Liver (tissue), 9 donors: ENCODE measurements around the gene NAA38. TPM values are rescaled to one million over a fixed set of nuclear protein-coding genes. Genes with fewer than 3 reads are reported as not detected.

ENCODE experiments used
- DNase-seq: peaks from one replicate; pipeline ENCODE4 v3.0.0-alpha.2; 2017; ENCODE audit warnings: low spot score
- H3K27ac ChIP-seq, 2 donors: one replicate each; pipeline ENCODE4 v1.7.0; 2013; ENCODE audit warnings: inconsistent platforms in 2 of 2, low read length in 2 of 2, control low read depth in 1 of 2, low read depth in 1 of 2, mild to moderate bottlenecking in 1 of 2
- H3K27me3 ChIP-seq, 4 donors: one replicate each; pipeline versions ENCODE4 v1.6.1 to v1.7.0; 2013; ENCODE audit warnings: low read length in 3 of 4, inconsistent platforms in 1 of 4, mild to moderate bottlenecking in 1 of 4, moderate library complexity in 1 of 4; ENCODE audit not compliant: control insufficient read depth in 4 of 4, insufficient read depth in 4 of 4
- H3K36me3 ChIP-seq, 4 donors: one replicate each; pipeline versions ENCODE4 v1.6.1 to v1.7.0; 2013; ENCODE audit warnings: low read length in 3 of 4, mild to moderate bottlenecking in 3 of 4, low read depth in 1 of 4, moderate library complexity in 1 of 4; ENCODE audit not compliant: control insufficient read depth in 4 of 4, insufficient read depth in 3 of 4
- H3K4me1 ChIP-seq, 4 donors: one replicate each; pipeline versions ENCODE4 v1.6.1 to v1.7.0; 2013; ENCODE audit warnings: low read length in 3 of 4, mild to moderate bottlenecking in 3 of 4, moderate library complexity in 1 of 4; ENCODE audit not compliant: control insufficient read depth in 4 of 4, insufficient read depth in 4 of 4
- H3K4me3 ChIP-seq, 3 donors: one replicate each; pipeline versions ENCODE4 v1.6.1 to v1.7.0; 2013; ENCODE audit warnings: low read length in 3 of 3, control low read depth in 1 of 3, low read depth in 1 of 3, mild to moderate bottlenecking in 1 of 3
- H3K9ac ChIP-seq, 2 donors: one replicate each; pipeline ENCODE4 v1.7.0; 2013; ENCODE audit warnings: low read length in 2 of 2, mild to moderate bottlenecking in 2 of 2, moderate library complexity in 2 of 2, control low read depth in 1 of 2, low read depth in 1 of 2
- H3K9me3 ChIP-seq, 4 donors: one replicate each; pipeline versions ENCODE4 v1.6.1 to v1.7.0; 2013; ENCODE audit warnings: low read length in 3 of 4; ENCODE audit not compliant: control insufficient read depth in 4 of 4
- EGR1 ChIP-seq, 2 donors: IDR thresholded peaks; 2 replicates each; pipeline ENCODE4 v1.6.1; 2016 to 2018; ENCODE audit warnings: antibody characterized with exemption in 2 of 2, low read depth in 2 of 2
- FOXA1 ChIP-seq: IDR thresholded peaks from 2 replicates; pipeline ENCODE4 v1.6.1; 2016; ENCODE audit warnings: antibody characterized with exemption
- FOXA2 ChIP-seq: IDR thresholded peaks from 2 replicates; pipeline ENCODE4 v1.6.1; 2016; ENCODE audit warnings: antibody characterized with exemption
- HNF4A ChIP-seq, 2 donors: conservative IDR thresholded peaks; 2 replicates each; pipeline ENCODE4 v1.6.1; 2016; ENCODE audit warnings: antibody characterized with exemption in 2 of 2, mild to moderate bottlenecking in 2 of 2
- JUND ChIP-seq, 2 donors: IDR thresholded peaks; 2 replicates each; pipeline ENCODE4 v1.6.1; 2016; ENCODE audit warnings: antibody characterized with exemption in 2 of 2
- NR2F2 ChIP-seq: IDR thresholded peaks from 2 replicates; pipeline ENCODE4 v1.6.1; 2016; ENCODE audit warnings: antibody characterized with exemption
- RAD21 ChIP-seq, 2 donors: IDR thresholded peaks; 2 replicates each; pipeline ENCODE4 v1.6.1; 2016; ENCODE audit warnings: antibody characterized with exemption in 2 of 2, mild to moderate bottlenecking in 2 of 2
- RXRA ChIP-seq, 2 donors: IDR thresholded peaks; 2 replicates each; pipeline ENCODE4 v1.6.1; 2017 to 2018; ENCODE audit warnings: antibody characterized with exemption in 2 of 2, mild to moderate bottlenecking in 1 of 2
- TAF1 ChIP-seq: conservative IDR thresholded peaks from 2 replicates; pipeline ENCODE4 v1.6.1; 2016; ENCODE audit warnings: antibody characterized with exemption, mild to moderate bottlenecking
- WGBS: extraction: QIAGEN DNeasy Blood & Tissue Kit; methylation state at CpG from one replicate; pipeline ENCODE4 v1.1.7; 2013; 5-methylcytosine and 5-hydroxymethylcytosine counted together
- polyA plus RNA-seq, 2 donors: library from polyadenylated mRNA; stranded (reverse) in 1 of 2; unstranded in 1 of 2; fragments of 200-250 nt in 1 of 2; fragments of >200 nt in 1 of 2; fragmentation: Nextera tagmentation in 1 of 2; extraction: Ambion mirVana in 1 of 2; gene quantifications; one replicate each; pipeline versions ENCODE4 v1.2.1 to v1.2.3, GENCODE V29; 2013 to 2015
- total RNA-seq, 2 donors: library from RNA; depleted of rRNA; stranded (reverse); fragments of >200 nt; gene quantifications; one replicate each; pipeline ENCODE4 v1.2.3, GENCODE V29; 2014
- TF ChIP-seq, protein P1 (sequence below): IDR thresholded peaks from 2 replicates; pipeline ENCODE4 v1.6.1; 2016; ENCODE audit warnings: antibody characterized with exemption
- TF ChIP-seq, protein P2 (sequence below): IDR thresholded peaks from 2 replicates; pipeline ENCODE4 v1.6.1; 2016; ENCODE audit warnings: antibody characterized with exemption
- TF ChIP-seq, protein P3 (sequence below): IDR thresholded peaks from 2 replicates; pipeline ENCODE4 v1.6.1; 2016; ENCODE audit warnings: antibody characterized with exemption, mild to moderate bottlenecking
- TF ChIP-seq, protein P4 (sequence below): IDR thresholded peaks from 2 replicates; pipeline ENCODE4 v1.6.1; 2016; ENCODE audit warnings: antibody characterized with exemption
- TF ChIP-seq, protein P5 (sequence below): fragments of 150-350 bp; IDR thresholded peaks from 2 replicates; pipeline ENCODE4 v1.5.1; 2017; ENCODE audit warnings: improper control_type of control experiment, low read depth, low read length; ENCODE audit not compliant: missing input control
- donor health status: healthy.
- donor health status: healthy.
- donor health status: healthy.
- donor health status: healthy.
- donor health status: healthy.

NAA38 gene
- total and polyA plus RNA-seq, 4 donors: 24.3 to 118 (median 56.8) TPM

DNA sequence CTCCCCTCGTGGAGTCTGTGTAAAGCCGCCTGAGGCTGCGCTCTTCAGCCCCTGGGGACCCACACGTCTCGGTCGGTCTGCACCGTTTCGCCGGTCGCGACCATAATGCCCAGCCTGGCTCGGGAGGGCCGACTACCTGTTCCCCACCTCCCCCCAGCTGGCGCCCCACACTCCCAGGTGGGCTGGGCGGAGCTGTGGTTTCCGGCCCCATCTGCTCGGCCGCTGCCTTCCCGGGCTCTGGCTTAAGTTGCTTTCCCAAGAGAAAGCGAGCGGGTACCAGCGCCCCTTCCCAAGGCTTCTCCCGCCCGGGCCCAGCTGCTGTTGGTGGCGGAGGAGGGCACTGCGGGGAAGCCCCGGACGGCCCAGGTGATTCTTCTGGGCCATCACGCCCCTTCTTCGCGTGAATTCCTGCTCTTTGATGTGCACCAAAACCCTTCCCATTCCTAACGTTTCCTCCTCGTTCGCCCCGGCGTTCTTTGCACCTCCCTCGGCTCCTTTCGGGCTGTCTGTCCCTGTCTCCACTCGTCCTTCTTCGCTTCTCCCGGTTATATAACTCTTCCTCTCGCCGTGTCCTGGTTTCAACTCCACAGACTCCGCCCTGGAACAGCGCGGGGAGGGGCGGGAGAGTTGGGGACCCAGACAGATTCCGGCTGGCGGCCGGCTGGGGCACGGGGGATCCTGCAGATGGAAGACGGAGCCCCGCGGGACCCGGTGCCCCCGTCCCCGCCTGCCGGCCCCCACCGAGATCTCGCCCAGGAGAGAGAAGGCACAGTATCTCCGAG, 21.4 kb downstream of the NAA38 start:
- TF ChIP-seq RAD21 (IDR thresholded peaks at IDR 0.05): no peak
- TF ChIP-seq RXRA (IDR thresholded peaks at IDR 0.05): peak; percentile 56 to 79
- no peak for TF ChIP-seq FOXA1
- TF ChIP-seq, protein P1, sequence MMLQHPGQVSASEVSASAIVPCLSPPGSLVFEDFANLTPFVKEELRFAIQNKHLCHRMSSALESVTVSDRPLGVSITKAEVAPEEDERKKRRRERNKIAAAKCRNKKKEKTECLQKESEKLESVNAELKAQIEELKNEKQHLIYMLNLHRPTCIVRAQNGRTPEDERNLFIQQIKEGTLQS: no peak
- TF ChIP-seq NR2F2: no peak
- TF ChIP-seq, protein P2, sequence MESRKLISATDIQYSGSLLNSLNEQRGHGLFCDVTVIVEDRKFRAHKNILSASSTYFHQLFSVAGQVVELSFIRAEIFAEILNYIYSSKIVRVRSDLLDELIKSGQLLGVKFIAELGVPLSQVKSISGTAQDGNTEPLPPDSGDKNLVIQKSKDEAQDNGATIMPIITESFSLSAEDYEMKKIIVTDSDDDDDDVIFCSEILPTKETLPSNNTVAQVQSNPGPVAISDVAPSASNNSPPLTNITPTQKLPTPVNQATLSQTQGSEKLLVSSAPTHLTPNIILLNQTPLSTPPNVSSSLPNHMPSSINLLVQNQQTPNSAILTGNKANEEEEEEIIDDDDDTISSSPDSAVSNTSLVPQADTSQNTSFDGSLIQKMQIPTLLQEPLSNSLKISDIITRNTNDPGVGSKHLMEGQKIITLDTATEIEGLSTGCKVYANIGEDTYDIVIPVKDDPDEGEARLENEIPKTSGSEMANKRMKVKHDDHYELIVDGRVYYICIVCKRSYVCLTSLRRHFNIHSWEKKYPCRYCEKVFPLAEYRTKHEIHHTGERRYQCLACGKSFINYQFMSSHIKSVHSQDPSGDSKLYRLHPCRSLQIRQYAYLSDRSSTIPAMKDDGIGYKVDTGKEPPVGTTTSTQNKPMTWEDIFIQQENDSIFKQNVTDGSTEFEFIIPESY: no peak
- TF ChIP-seq JUND (IDR thresholded peaks at IDR 0.05): no peak
- no peak for TF ChIP-seq HNF4A (conservative IDR thresholded peaks at IDR 0.05)
- TF ChIP-seq, protein P3, sequence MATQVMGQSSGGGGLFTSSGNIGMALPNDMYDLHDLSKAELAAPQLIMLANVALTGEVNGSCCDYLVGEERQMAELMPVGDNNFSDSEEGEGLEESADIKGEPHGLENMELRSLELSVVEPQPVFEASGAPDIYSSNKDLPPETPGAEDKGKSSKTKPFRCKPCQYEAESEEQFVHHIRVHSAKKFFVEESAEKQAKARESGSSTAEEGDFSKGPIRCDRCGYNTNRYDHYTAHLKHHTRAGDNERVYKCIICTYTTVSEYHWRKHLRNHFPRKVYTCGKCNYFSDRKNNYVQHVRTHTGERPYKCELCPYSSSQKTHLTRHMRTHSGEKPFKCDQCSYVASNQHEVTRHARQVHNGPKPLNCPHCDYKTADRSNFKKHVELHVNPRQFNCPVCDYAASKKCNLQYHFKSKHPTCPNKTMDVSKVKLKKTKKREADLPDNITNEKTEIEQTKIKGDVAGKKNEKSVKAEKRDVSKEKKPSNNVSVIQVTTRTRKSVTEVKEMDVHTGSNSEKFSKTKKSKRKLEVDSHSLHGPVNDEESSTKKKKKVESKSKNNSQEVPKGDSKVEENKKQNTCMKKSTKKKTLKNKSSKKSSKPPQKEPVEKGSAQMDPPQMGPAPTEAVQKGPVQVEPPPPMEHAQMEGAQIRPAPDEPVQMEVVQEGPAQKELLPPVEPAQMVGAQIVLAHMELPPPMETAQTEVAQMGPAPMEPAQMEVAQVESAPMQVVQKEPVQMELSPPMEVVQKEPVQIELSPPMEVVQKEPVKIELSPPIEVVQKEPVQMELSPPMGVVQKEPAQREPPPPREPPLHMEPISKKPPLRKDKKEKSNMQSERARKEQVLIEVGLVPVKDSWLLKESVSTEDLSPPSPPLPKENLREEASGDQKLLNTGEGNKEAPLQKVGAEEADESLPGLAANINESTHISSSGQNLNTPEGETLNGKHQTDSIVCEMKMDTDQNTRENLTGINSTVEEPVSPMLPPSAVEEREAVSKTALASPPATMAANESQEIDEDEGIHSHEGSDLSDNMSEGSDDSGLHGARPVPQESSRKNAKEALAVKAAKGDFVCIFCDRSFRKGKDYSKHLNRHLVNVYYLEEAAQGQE: no peak
- TF ChIP-seq FOXA2: no peak
- peak; percentile 42 for TF ChIP-seq TAF1
- TF ChIP-seq, protein P4, sequence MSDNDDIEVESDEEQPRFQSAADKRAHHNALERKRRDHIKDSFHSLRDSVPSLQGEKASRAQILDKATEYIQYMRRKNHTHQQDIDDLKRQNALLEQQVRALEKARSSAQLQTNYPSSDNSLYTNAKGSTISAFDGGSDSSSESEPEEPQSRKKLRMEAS: no peak
- no peak for TF ChIP-seq EGR1 (IDR thresholded peaks at IDR 0.05; ENCODE audit: low read depth in 2 of 2)
- TF ChIP-seq, protein P5, sequence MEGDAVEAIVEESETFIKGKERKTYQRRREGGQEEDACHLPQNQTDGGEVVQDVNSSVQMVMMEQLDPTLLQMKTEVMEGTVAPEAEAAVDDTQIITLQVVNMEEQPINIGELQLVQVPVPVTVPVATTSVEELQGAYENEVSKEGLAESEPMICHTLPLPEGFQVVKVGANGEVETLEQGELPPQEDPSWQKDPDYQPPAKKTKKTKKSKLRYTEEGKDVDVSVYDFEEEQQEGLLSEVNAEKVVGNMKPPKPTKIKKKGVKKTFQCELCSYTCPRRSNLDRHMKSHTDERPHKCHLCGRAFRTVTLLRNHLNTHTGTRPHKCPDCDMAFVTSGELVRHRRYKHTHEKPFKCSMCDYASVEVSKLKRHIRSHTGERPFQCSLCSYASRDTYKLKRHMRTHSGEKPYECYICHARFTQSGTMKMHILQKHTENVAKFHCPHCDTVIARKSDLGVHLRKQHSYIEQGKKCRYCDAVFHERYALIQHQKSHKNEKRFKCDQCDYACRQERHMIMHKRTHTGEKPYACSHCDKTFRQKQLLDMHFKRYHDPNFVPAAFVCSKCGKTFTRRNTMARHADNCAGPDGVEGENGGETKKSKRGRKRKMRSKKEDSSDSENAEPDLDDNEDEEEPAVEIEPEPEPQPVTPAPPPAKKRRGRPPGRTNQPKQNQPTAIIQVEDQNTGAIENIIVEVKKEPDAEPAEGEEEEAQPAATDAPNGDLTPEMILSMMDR: no peak
- Histone ChIP-seq H3K4me1 (peaks cover 7 to 64% (median 44%) of the 10 kb centered on the region in 4 donors), H3K27ac (peak overlapping the region; percentile 98 to 99), H3K36me3 (no peaks in the 10 kb centered on the region), H3K9me3 (no peaks in the 10 kb centered on the region), H3K9ac (peak overlapping the region; percentile 64 to 81), H3K4me3 (peak overlapping the region; percentile 59 to 74 (median 72)), H3K27me3 (no peaks in the 10 kb centered on the region)
- WGBS: under 1% methylated on average over 61 of the region's 61 CpGs
- DNase-seq: peak; percentile 67
